CD4-positive, alpha-beta T cell treated with Interleukin-17A for 1 hour (primary cell): ENCODE results near the gene MPIG6B.

Experiments
- DNase-seq: peaks from one replicate; pipeline ENCODE4 v3.0.0-alpha.2; 2020

The MPIG6B gene

GRCh38 chr6:31722173-31722572 is 1.0 kb upstream of the MPIG6B start:
- no peak for DNase-seq

GRCh38 chr6:31723980-31724691 is 963 bp downstream of the MPIG6B start:
- no peak for DNase-seq

DNA sequence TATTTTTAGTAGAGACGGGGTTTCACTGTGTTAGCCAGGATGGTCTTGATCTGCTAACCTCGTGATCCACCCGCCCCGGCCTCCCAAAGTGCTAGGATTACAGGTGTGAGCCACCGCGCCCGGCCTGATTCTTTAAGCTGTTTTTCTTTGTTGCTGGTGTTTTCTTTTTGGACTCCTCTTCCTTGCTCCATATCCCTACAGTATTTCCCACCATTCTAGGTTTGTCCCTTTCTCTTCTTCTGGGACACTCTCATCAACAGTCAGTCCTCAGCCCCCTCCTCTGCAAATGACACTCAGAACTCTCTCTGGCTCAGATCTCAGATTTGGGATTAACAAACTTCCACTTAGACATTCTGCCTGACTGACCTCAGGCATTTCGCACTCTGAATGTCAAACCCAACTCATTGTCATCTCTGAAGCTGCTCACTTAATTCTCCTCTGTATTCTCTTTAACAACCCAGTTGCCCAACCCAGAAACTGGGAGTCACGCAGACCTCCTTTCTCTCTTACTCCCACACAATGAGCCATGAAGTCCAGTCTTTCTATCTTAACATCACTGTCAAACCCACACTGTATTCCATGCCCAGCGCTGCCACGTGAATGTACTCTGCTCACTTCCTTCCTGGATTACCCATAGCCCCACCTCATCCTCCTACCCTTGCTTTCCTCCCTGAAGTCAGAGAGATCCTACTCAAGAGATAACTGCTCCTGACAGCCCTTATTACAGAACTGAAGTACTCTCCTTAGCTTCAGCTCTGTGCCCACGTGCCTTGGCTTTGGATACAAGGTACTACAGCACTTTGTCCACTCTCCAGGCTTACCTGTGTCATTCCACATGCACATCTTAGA is 2.6 kb downstream of the MPIG6B start:
- DNase-seq, result no peak

GRCh38 chr6:31727034-31727716 is 4.0 kb downstream of the MPIG6B start:
- no peak for DNase-seq

DNA sequence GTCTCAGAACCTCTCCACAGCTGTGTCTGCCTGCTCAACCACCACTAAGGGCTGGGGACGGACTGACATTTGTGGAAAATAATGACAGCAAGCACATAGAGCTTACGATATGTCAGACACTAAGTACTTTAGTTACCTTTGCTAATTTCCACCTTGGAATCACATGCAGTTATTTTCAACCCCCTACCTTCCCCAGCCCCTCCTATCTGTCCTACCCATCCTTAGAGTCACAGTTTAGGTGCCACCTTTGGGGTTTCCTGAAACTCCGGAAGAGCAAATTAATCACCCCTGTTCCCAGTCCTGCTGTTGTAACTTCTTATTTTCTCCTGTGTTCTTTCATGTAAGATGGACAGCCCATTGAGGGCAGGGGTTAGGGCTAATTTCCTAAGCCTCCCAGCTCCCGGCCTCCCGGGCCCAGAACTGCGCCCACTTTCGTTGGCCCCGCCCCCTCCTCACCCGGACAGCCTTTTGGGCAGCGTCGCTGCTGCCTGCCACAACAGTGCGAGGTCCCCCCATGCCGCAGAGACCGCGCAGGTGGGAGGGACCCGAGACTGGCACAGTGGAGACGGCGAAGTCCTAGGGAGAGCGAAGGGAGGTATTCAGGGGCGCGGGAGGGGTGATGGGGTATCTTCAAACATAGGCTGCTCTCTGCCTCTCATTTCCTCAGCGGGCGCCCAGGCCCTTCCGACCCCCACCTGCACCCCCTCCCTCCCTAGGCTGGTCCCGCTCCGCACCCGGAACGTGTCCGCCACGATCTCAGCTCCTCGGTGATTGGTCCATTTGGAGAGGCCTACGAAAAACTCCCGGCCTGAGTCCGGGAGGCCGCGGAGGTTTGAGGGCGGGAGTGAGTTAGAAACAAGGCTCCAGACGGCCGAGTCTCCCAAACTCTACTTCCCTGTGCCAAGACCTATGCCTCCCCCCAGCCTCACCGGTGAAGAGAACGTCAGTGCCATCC is 4.8 kb downstream of the MPIG6B start:
- DNase-seq, result peak; percentile 28

DNA sequence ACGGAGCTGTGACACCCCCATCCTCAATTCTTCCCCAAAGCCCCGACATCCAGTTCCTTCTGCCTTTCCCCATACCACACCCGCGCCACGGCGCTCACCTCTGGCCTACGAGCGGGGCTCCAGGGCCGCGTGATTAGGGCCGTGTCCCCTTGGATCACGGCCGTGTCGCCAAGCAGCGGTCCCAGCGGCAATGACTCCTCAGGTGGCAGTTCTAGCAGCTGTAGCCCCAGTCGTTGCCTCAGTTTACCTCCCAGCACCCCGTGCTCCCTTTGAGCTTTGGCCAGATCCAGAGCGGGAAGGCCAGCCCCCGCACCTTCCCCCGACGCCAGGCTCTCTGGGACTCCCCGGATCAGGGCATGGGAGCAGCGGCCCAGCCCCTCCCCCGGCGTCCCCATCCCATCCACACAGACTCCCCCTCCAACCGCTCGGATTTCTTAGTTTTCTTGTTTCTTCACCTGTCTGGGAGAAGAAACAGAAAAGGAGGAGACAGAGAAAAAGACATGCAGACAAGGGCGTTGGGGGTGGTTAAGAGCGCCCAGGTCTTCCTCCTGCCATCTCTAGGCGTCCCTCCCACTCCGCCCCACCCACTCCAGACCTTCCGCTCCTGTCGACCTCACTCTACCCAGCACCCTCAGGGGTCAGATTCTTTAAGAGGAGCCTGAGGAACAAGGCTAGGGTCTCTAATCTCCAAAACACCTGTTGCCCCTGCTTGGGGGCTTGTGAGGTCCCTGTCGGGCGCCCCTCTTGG is 5.8 kb downstream of the MPIG6B start, which contains the start of gene DDAH2:
DDAH2 (minus strand) TSS at position 533 of the 748 bp plus-strand sequence; CDS start at position 395, 138 bp downstream.
- DNase-seq, result no peak

DNA sequence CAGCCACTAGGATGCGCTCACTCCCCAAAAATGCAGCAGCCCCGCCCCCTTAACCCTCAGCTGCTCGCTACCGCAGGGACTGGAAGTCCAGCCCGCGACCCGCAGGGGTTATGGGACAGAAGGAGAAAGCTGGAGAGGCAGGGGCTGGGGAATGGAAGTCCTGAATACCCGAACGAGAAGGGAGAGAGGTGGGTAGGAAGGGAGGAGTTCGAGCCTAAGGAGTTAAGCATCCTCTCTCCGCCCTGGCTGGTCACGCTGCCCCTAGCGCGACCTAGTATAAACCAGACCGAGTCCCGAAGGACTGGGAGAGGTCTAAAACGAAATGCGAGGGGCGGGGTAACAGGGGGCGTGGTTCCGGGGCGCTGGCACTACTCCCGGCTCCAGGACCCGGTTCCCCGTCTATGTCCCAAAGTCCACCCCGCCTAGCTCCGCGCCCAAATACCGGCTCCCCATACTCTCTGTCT is 6.4 kb downstream of the MPIG6B start:
- DNase-seq, result peak; percentile 85

GRCh38 chr6:31729979-31730630 is 6.9 kb downstream of the MPIG6B start:
- DNase-seq, result peak; percentile 77

- no peak for DNase-seq
These were observed 7.5 kb downstream of the MPIG6B start for GRCh38 chr6:31730631-31731086.

GRCh38 chr6:31732029-31732428 is 8.9 kb downstream of the MPIG6B start:
- no peak for DNase-seq

- DNase-seq, result no peak
These were observed 10.6 kb downstream of the MPIG6B start for GRCh38 chr6:31733734-31734133.

GRCh38 chr6:31734247-31734820 is 11.2 kb downstream of the MPIG6B start:
- peak; percentile 13 for DNase-seq

DNA sequence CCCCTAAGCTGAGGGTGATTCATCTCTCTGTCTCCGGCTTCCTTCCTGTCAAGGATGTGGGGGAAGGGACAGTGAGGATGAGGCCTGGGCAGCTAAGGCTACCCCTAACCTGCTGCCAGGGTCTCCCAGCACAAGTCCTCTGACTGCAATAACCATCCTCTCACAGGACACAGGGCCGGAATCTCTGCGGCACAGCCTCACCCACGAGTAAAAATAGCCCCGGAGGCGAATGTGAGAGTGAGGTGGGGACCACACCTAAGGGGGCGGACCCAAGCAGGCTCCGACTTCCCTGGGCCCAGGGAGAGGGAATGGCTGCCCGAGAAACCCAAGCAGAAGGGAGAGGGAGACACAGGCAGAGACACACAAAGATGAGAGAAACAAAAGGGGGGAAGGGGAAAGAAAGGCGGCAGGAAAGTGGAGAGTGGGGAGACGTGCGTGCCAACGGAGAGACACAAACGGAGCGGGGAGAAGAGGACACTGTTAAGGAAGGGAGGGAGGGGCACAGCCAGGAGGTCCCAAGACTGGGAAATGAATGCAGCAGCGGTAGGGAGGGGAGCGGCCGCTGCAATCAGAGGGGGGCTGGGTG is 11.7 kb downstream of the MPIG6B start:
- DNase-seq, result peak; percentile 84

DNA sequence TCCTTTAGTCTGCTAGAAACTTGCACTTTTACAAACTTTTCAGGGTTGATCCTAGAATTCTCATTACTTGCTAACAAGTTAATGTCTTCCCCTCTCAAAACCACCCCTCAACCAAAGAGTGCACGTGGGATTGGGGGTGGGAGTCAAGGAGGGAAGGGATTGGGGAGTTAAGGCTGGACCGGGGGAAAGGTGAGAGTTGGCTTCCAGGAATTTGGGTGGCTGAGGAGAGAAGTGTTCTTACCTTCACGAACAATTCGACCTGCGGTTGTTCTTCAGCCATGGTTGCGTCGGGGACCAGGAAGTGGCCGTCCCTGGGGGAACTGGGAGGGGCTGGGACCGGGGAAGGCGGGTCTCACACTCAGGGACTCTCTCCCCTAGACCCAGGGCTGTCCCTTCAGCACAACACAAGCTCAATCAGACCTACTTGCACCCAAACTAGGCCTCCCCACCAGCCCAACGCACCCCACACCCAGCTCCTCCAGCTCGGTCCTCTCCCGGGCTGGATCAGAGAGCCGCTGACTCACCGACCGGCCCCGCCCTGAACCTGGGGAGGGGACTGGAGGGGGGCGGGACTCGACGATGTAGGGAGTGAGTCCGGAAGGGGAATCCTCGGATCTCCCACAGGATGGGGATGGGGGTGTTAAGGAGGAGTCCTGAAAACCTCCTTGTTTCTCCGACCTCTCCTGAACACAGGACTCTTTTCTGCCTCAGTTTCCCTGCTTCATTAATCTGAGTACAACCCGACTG is 13.0 kb downstream of the MPIG6B start, which contains the start of gene CLIC1:
CLIC1 (minus strand) TSS at position 510 of the 747 bp plus-strand sequence; CDS start at position 280, 230 bp downstream.
- DNase-seq, result peak; percentile 82

DNA sequence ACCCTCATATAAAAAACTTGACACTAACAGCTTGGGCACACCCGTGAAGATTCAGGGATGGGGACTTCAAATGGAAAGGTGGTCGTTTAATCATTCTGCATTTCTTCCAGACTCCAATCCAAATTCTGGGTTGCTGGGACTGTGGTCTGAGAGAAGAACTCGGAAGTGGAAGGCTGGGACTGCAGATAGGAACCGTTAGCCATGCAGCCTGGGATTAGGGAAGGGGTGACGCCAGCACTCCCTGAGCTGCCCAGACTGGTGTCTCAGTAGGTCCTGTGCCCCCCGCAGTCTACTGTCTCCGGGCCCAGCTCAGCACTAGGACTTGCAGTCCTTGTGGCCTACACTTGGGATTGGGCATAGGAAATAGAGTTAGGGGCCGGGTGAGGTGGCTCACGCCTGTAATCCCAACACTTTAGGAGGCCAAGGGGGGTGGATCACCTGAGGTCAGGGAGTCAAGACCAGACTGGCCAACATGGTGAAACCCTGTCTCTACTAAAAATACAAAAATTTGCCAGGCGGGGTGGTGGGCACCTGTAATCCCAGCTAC is 13.7 kb downstream of the MPIG6B start:
- no peak for DNase-seq

DNA sequence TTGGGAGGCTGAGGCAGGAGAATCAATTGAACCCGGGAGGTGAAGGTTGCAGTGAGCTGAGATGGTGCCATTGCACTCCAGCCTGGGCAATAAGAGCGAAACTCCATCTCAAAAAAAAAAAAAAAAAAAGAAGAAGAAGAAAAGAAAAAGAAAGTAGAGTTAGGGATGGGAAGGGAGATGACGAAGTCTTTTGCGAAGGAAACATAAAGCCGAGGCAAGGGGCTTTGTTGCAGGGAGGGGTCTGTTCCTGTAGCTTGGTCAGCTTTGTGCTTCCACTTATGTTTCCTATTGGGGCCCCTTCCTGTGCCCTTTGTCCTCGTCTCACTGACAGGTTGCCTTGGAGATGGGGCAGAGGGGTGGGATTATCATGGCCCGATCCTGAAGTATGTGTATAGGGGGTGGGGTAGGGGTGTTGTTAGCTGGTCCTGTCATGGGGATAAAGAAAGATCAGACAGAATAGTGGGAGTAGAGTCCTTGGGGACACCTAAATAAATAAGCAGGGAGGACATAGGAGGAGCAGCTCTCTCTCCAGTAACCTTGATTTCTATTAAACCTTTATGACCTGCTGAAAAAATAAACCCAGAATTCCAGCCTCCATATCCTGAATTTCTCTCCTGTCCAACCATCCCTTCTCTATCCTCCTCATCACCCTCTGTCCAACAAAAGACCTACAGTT is 14.3 kb downstream of the MPIG6B start:
- peak; percentile 46 for DNase-seq

- peak; percentile 84 for DNase-seq
These were observed 15.1 kb downstream of the MPIG6B start for GRCh38 chr6:31737991-31738979.
